GM12873 (cell line): ENCODE measurements around the gene TNFAIP8L1.

Source experiments
- CTCF ChIP-seq: IDR thresholded peaks from 2 replicates; pipeline ENCODE4 v1.5.1; 2012; ENCODE audit warnings: low read depth, mild to moderate bottlenecking, moderate library complexity, low read length, control low read depth; ENCODE audit not compliant: insufficient read depth; ENCODE audit errors: missing control alignments

Gene TNFAIP8L1

DNA sequence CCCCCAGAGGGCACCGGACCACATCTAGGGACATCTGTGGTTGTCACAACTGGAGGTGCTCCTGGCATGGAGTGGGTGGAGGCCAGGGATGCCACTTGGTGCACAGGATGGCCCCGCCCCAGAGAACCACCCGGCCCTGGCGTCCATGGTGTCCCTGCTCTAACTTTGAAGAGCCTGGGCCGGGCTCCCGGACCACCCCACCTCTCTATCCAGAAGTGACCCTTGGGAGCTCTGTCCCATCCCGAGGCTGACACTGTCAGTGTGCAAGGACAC, 53.7 kb downstream of the TNFAIP8L1 start:
- no peak for TF ChIP-seq CTCF

GRCh38 chr19:4693471-4694121, 54.3 kb downstream of the TNFAIP8L1 start:
- no peak for TF ChIP-seq CTCF

- no peak for TF ChIP-seq CTCF
These were observed 55.1 kb downstream of the TNFAIP8L1 start for GRCh38 chr19:4694211-4694987.

DNA sequence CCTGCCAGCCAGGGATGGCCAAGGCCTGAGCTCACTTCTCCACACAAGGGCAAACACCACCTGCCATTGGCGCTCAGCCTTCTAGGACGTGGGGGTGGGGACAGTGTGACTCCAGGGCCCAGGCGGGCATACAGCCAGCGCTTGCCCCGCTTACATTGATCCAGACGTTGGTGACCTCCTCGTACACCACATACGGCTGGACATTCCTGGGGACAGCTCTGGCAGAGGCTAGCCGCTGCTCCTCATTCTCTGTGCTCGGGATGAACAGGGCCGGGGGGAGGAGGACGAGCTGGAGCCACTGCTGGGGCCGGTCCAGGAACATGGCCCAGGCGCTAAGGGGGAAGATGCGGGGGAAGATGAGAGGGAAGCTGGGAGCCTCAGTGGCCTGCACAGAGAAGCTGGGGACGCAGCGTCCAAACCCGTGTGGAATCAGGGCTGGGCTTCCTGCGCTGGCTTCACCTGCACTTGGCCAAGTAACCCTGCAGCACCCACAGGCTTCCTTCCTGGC, 56.0 kb downstream of the TNFAIP8L1 start:
- TF ChIP-seq CTCF = no peak

DNA sequence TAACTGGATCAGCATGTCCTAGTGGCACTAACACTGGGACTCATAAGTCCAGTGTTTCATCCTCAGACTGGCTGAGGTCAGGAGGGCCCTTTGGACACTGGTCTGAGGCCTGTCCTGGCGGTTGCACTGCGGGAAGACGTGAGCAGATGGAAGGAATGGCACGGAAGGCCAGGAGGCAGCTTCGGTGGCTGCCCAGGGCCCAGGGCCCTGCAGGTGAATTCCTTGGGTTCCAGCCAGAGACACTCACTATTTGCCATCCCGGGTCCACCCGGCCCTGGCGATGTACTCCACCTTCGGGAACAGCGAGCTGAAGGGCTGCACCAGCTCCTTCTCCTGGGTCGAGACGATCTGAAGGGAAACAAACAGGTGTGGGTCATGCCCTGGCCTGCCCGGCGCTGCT, 58.0 kb downstream of the TNFAIP8L1 start:
- no peak for TF ChIP-seq CTCF

- TF ChIP-seq CTCF = no peak
These were observed 60.7 kb downstream of the TNFAIP8L1 start for GRCh38 chr19:4699826-4700692.

- no peak for TF ChIP-seq CTCF
These were observed 61.3 kb downstream of the TNFAIP8L1 start for GRCh38 chr19:4700693-4700970.
